Upper lobe of left lung (tissue), 4 donors: ENCODE measurements around the gene VKORC1.

Source experiments
- EP300 ChIP-seq, 4 donors: sonication (generic); formaldehyde crosslinking; IDR thresholded peaks; one replicate each; pipeline ENCODE4 v1.5.1; 2017; ENCODE audit warnings: antibody characterized with exemption in 4 of 4, control low read depth in 2 of 4
- POLR2A ChIP-seq, 4 donors: fragments of 450-650 bp; IDR thresholded peaks; one replicate each; pipeline ENCODE4 v1.5.1; 2016 to 2017; ENCODE audit warnings: antibody characterized with exemption in 4 of 4, mild to moderate bottlenecking in 2 of 4
- POLR2AphosphoS5 ChIP-seq, 2 donors: sonication (generic); formaldehyde crosslinking; IDR thresholded peaks; one replicate each; pipeline ENCODE4 v1.5.1; 2017; ENCODE audit warnings: antibody characterized with exemption in 2 of 2
- TF ChIP-seq, protein P1 (sequence below), 6 experiments: fragments of 450-650 bp in 4 of 6; fragments of 200-600 bp in 2 of 6; sonication (generic) in 2 of 6; IDR thresholded peaks; one replicate each; pipeline ENCODE4 v1.5.1; 2016 to 2019; ENCODE audit warnings: antibody characterized with exemption in 6 of 6

DNA sequence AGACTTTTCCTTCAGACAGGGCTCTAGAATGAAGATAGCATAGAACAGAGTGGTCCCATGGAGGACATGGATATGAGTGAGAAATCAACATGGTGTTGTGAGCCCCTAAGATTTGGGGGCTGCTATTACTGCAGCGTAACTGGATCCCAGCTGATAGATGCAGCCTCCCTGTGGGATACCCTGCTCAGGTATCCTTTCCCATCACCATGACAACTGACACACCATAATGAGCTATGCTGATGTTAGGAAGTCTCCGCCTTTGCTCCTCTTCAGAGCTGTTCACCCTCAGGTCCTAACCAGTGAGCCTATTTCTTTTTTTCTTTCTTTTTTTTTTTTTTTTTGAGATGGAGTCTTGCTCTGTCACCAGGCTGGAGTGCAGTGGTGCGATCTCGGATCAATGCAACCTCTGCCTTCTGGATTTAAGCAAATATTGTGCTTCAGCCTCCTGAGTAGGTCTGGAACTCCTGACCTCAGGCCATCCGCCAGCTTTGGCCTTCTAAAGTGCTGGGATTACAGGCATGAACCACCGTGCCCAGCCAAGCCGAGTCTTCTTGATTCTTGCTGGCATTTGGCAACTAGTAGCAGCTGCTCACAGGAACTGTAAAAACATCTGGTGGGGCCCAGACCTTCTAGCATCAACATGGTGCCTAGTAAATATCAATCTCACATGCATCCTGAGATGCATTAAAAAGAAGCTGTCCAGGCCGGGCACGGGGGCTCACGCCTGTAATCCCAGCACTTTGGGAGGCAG is 44.1 kb downstream of the VKORC1 start:
- no peak for TF ChIP-seq POLR2AphosphoS5 (IDR thresholded peaks at IDR 0.05)
- TF ChIP-seq POLR2A (IDR thresholded peaks at IDR 0.05): no peak
- TF ChIP-seq, protein P1, sequence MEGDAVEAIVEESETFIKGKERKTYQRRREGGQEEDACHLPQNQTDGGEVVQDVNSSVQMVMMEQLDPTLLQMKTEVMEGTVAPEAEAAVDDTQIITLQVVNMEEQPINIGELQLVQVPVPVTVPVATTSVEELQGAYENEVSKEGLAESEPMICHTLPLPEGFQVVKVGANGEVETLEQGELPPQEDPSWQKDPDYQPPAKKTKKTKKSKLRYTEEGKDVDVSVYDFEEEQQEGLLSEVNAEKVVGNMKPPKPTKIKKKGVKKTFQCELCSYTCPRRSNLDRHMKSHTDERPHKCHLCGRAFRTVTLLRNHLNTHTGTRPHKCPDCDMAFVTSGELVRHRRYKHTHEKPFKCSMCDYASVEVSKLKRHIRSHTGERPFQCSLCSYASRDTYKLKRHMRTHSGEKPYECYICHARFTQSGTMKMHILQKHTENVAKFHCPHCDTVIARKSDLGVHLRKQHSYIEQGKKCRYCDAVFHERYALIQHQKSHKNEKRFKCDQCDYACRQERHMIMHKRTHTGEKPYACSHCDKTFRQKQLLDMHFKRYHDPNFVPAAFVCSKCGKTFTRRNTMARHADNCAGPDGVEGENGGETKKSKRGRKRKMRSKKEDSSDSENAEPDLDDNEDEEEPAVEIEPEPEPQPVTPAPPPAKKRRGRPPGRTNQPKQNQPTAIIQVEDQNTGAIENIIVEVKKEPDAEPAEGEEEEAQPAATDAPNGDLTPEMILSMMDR (IDR thresholded peaks at IDR 0.05): no peak
- TF ChIP-seq EP300 (IDR thresholded peaks at IDR 0.05): no peak
